Stimulated activated CD8-positive, alpha-beta memory T cell treated with anti-CD3 and anti-CD28 coated beads, Interleukin-4, amount 100 ng/mL, for 4 hours (primary cell): ENCODE data around the gene SPC24.
"Not testable (repeated sequence)": the region's sequence is repeated elsewhere in the genome, so short reads cannot be mapped to it uniquely, and the experiment has no call there.

Source experiments
- DNase-seq, 2 donors: peaks; one replicate each; pipeline ENCODE4 v3.0.0-alpha.2; 2020; ENCODE audit warnings: low read depth in 2 of 2, low spot score in 1 of 2

Gene SPC24

GRCh38 chr19:11131471-11131870, 24.1 kb downstream of the SPC24 start:
- no peak for DNase-seq

- DNase-seq = peak; percentile 31 to 44
Measured at GRCh38 chr19:11130824-11131455, 24.6 kb downstream of the SPC24 start.

- no peak for DNase-seq
Measured at GRCh38 chr19:11127905-11128304, 27.7 kb downstream of the SPC24 start.

- peak; percentile 46 to 58 for DNase-seq
Measured at GRCh38 chr19:11125994-11126685, 29.4 kb downstream of the SPC24 start.

GRCh38 chr19:11124157-11124556, 31.4 kb downstream of the SPC24 start:
- DNase-seq = not testable (repeated sequence)

GRCh38 chr19:11123114-11123513, 32.5 kb downstream of the SPC24 start:
- DNase-seq = no peak

- DNase-seq = not testable (repeated sequence)
Measured at GRCh38 chr19:11121963-11122362, 33.6 kb downstream of the SPC24 start.

GRCh38 chr19:11116507-11116906, 39.1 kb downstream of the SPC24 start:
- no peak for DNase-seq

- DNase-seq = no peak
Measured at GRCh38 chr19:11115895-11116446, 39.6 kb downstream of the SPC24 start.

GRCh38 chr19:11115042-11115441, 40.5 kb downstream of the SPC24 start:
- no peak for DNase-seq

- no peak for DNase-seq
Measured at GRCh38 chr19:11113140-11113708, 42.4 kb downstream of the SPC24 start.

GRCh38 chr19:11111771-11112144, 43.8 kb downstream of the SPC24 start:
- no peak for DNase-seq

- no peak for DNase-seq
Measured at GRCh38 chr19:11111117-11111770, 44.3 kb downstream of the SPC24 start.

- DNase-seq = no peak
Measured at GRCh38 chr19:11108746-11109145, 46.8 kb downstream of the SPC24 start.

GRCh38 chr19:11106477-11106876, 49.1 kb downstream of the SPC24 start:
- DNase-seq = no peak

- DNase-seq = no peak
Measured at GRCh38 chr19:11105014-11105636, 50.5 kb downstream of the SPC24 start.

- DNase-seq = not testable (repeated sequence)
Measured at GRCh38 chr19:11103667-11104066, 51.9 kb downstream of the SPC24 start.

- DNase-seq = no peak
Measured at GRCh38 chr19:11102944-11103343, 52.6 kb downstream of the SPC24 start.

- no peak for DNase-seq
Measured at GRCh38 chr19:11101057-11101456, 54.5 kb downstream of the SPC24 start.

- DNase-seq = no peak
Measured at GRCh38 chr19:11100049-11100448, 55.5 kb downstream of the SPC24 start.

- DNase-seq = no peak
Measured at GRCh38 chr19:11098861-11099260, 56.7 kb downstream of the SPC24 start.
